TTC549 (cell line): ENCODE measurements around the gene TGOLN2.
"Not testable (repeated sequence)": the region's sequence is repeated elsewhere in the genome, so short reads cannot be mapped to it uniquely, and the experiment has no call there.

ENCODE experiments used
- FAIRE-seq: peaks from 2 replicates; lab custom pipeline; 2012; peaks lifted over from hg19 to GRCh38; lab: Jason Lieb, UNC

The TGOLN2 gene

DNA sequence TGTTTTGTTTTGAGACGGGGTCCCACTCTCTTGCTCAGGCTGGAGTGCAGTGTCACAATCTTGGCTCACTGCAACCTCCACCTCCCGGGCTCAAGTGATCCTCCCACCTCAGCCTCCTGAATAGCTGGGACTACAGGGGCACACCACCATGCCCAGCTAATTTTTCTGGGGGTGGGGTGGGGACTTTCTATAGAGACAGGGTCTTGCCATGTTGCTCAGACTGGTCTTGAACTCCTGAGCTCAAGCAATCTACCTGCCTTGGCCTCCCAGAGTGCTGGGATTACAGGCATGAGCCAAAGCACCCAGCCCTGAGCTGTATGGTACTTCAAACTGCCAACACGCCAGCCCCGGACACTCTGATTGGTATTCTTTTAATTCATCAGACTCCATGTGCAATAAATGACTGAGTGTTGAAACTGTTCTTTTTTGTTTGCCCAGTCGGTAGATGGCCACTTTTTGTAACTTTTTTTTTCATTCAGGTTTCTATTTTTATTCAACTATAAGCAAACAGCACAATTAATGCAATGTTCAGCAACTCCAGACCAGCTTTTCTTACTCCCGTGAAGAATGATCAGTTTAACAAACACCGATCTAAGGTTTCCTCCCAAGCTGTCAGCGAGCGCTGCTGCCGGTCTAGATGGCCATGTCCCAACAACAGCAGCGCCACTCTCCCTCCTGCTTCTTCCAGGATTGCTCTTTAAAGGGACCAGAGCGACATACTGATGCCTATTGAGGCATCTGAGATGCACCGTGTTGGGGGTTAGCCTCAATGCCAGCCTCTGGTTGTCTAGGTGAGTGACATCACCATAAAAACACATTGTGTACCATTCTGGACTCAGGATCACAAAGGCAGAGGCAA lies 12.5 kb upstream of the TGOLN2 start:
- FAIRE-seq = no peak

DNA sequence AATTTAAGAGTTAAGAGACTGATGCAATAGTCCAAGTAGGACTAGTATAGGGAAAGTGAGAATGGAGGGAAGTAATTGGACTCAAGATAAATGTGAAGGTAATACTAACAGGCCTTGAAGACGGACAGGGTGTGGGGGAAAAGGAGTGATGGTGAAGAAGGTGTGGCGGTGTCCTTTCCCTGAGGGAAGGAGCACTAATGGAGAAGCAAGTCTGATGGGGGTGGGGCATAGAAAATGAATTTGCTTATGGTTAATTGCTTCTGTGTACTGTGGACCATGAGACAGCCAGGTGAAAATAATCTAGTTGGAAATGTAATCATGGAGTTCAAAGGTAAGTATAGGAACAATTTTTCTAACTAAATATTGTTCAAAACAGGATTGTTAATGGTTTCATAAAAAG lies 7.1 kb upstream of the TGOLN2 start:
- no peak for FAIRE-seq

GRCh38 chr2:85333877-85334276 lies 6.1 kb upstream of the TGOLN2 start:
- FAIRE-seq = not testable (repeated sequence)

GRCh38 chr2:85330839-85331636 lies 3.2 kb upstream of the TGOLN2 start:
- no peak for FAIRE-seq

- FAIRE-seq = not testable (repeated sequence)
These were observed 1.9 kb upstream of the TGOLN2 start for GRCh38 chr2:85329701-85330100.

DNA sequence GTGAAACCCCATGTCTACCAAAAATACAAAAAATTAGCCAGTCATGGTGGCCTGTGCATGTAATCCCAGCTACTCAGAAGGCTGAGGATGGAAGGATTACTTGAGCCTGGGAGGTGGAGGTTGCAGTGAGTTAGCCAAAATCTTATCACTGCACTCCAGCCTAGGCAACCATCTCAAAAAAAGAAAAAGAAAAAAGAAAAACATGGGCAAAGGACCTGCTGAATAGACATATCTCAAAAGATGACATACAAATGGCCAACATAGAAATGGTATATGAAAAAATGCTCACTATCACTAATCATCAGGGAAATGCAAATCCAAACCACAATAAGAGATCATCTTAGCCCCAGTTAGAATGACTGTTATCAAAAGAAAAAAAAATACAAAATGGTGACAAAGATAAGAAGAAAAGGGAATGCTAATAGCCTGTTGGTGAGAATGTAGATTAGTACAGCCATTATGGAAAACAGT lies 1.4 kb upstream of the TGOLN2 start:
- FAIRE-seq = no peak

DNA sequence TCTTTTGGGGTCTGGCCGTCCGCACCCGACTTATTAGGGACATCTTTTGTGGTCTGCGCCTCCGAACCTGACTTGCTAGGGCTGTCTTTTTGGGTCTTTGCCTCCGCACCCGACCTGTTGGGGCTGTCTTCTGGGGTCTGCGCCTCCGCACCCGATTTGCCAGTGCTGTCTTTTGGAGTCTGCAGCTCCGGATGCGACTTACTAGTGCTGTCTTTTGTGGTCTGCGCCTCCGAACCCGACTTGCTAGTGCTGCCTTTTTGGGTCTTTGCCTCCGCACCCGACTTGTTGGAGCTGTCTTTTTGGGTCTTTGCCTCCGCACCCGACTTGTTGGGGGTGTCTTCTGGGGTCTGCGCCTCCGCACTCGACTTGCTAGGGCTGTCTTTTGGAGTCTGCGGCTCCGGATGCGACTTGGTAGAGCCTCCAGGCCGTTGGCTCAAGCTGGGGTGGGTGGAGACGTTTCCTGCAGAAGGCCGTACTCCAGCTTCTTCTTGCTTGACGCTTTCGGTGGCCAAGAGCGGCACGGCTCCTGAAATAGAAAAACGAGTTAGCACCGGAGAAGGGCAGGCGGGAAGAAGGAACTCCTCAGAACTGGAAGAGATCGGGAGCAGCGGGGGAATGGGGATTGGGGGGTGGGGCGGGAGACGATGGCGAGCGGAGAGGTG lies 498 bp downstream of the TGOLN2 start:
- no peak for FAIRE-seq

DNA sequence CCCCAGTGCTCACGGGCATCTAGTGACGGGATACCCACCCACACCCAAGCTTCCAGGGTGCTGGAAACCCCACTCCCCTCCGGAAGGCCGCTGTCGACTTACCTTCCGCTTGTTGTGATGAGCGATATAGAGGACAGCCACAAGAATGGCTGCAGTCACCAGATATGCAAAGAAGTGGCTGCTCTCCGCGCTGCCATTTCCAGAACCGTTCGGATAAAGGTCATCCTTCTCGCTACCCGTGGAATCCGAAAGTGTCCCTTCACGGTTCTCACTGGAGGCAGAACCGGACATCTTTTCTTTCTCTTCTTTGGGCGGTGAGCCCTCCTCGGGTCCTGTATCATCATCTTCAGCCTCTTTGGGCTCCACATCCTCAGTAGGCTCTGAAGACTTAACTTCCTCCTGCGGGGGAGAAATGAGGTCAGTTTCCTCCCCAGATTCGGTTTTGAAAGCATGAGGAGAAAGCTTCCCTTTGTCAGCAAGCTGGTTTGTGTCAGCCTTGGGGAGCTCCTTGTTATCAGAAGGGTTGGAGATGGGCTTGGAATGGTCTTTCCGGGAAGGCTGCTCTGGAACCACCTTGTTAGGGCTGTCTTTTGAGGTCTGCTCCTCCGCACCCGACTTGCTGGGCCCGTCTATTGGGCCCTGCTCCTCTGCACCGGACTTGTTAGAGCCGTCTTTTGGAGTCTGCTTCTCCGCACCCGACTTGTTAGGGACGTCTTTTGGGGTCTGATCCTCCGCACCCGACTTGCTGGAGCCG lies 1.2 kb downstream of the TGOLN2 start:
- FAIRE-seq = no peak

- no peak for FAIRE-seq
These were observed 2.4 kb downstream of the TGOLN2 start for GRCh38 chr2:85325466-85325811.

DNA sequence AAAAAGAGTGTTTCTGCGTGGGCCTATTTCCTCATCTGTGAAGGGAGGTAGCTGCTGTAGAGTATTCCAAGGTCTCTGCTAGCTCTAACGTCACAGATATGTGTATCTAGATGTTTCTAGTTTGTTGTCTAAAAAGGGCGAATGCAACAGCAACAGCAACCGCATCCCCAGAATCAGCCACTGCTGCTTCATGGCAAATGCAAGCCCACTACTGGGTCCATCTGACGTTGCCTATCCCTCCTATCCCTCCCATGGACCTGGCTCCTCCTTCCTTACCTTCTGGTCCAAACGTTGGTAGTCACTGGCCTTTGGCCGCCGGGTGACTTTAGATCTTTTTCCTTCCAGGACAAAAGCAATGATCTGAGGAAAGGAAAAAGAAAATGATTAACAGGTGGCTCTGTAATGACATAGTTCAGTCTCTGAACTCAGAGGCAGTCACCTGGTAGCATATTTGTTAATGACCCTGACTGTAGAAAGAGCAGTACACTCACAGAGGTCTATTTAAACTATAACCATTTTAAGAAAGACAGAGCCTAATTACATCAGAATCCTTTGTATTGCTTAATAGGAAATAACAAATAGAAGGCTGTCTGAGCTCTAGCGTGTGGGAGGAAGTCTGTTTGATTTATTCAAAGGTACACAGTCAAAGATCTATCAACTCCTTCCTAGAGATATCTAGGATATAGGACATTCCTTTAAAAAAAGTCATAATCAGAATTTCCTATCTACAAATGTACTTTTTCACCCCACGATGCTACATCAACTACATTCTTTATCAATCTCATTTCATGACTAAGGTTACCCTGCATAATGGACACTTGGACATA lies 2.9 kb downstream of the TGOLN2 start:
- no peak for FAIRE-seq

DNA sequence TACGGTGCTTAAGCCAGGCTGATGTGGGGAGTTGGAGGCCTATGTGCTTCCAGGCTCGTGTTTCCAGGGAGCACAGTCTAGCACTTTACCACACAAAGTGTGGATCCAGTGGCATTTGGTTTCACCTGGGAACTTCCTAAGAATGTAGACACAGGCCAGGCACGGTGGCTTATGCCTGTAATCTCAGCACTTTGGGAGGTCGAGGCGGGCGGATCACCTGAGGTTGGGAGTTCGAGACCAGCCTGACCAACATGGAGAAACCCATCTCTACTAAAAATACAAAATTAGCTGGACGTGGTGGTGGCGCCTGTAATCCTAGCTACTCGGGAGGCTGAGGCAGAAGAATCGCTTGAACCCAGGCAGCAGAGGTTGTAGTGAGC lies 3.8 kb downstream of the TGOLN2 start:
- FAIRE-seq = not testable (repeated sequence)

GRCh38 chr2:85323351-85323987 lies 4.3 kb downstream of the TGOLN2 start:
- no peak for FAIRE-seq

- FAIRE-seq = no peak
These were observed 8.0 kb downstream of the TGOLN2 start for GRCh38 chr2:85319796-85320195.

DNA sequence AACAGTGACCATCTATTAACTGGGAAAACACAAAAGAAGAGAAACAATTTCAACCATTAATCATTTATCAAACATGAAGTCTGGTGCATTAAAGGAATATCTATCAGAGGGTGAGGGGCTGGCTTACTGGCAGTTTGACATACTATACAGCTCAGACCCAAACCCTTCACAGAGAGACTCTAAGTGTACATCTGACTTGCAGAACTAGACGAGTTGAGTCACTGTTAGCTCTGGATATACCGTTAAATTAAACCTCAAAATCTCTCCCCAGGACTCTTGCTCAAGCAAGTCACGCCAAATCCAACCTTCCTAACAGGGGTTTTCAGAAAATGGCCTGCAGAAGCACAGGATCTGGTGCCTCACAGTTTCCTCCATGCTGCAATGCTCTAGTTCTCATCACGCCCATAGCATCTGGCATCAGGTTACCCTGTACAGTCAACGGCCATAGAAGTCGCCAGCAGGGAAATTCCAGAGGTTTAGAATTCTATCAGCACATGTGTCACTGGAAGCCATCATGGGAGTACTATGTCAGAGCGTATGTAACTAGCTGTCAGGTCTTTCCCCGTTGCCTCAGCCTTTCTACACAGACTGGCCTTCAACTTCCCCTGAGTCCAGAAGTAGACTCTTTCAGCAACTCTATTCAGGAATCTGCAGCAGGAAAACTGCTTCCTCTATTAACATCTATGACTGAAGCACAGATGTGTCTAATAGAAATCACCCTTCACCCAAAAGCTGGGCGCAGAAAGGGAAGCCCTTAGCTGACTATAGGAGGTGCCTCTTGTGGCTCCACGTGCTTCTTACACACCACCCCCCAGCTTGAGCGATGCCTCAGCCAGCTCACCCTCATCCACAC lies 9.3 kb downstream of the TGOLN2 start:
- FAIRE-seq = no peak

DNA sequence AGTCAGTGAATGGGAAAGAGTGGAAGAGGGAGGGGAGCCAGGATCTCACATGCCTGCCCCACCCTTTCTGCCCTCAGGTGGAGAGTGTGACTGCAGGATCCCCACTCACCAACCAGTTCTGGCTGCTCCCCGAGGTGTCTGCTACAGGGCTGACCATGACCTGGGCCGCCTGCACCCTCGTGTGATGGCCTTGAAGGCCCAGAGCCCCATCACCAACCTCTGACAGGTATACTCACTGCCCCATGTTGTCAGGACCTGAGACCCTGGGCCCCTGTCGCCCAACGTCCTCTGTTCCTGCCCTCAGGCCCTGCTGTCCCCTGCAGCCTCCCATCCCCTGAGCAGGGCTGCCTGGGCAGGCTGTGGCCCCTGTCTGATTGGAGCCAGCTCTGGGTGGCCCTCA lies 11.9 kb downstream of the TGOLN2 start:
- FAIRE-seq = not testable (repeated sequence)

DNA sequence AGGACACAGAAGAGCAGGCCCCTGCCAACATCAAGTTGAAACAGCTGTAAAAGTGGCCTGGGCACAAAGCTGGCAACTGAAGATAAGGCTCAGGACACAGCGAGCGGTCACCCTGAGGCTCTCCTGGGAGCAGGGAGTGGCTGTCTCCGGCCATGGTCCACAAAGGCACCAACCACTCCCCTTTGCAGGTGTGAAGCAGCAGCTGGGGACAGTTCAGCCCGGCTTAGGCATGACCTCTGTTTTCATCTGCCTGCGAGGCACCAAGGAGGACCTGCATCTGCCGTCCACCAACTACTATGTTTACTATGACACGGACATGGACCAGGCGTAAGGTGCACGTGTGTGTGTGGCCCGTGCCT lies 12.9 kb downstream of the TGOLN2 start:
- no peak for FAIRE-seq

- FAIRE-seq = no peak
These were observed 15.4 kb downstream of the TGOLN2 start for GRCh38 chr2:85312404-85312803.

GRCh38 chr2:85310330-85310729 lies 17.5 kb downstream of the TGOLN2 start:
- no peak for FAIRE-seq

DNA sequence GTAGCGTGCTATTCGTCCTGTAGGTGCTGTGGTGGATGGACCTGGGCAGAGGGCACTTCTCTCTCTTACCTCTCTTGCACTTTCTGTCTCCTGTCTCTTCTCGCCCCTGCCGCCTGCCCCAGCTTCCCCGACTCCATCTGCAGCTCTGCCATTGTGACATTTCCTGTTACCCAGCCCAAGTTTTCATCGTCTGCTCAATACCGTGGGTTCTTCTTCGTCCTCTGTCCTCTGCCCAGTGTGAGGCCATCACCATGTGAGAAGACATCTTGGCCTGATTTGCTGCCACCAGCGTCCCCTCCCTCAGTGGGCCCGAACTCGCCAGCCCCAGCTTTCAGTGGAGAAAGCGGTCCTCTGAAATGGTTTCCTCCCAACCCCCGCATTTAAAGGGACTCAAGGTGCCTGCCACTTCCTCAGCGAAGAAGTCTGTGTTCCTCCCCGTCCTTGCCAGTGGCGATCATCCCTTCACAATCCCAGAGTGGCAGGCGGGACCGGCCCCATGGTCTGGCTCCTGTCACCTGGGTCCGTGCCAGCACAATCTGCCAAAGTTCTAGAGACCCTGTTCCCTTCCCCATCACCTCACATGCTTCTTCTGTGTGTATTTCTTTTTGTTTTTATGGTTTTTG lies 18.0 kb downstream of the TGOLN2 start:
- FAIRE-seq = no peak
